HepG2 (cell line): Measurements from ENCODE around the gene FGGY. TPM values are rescaled to one million over a fixed set of nuclear protein-coding genes. Genes with fewer than 3 reads are reported as not detected.

ENCODE experiments used
- ATAC-seq: fragments of 200-7000 bp; cut with Tn5 transposase; 3 replicates; pipeline ENCODE4 v1.9.1; 2020; ENCODE audit warnings: mild to moderate bottlenecking, moderate library complexity
- BruUV-seq: library from RNA; stranded (reverse); fragments of 400-500 nt; replicated peaks from 2 replicates; lab custom pipeline; 2021; lab: Mats Ljungman, UMichigan
- CTCF ChIA-PET: fragments of 300-600 bp; formaldehyde crosslinking; extraction: SDS; loops from one replicate; lab custom pipeline; 2021; ENCODE audit warnings: low total read pairs, inconsistent platforms, low intra/inter-chr PET ratio; lab: Yijun Ruan, JAX
- POLR2A ChIA-PET: fragments of 350-600 bp; sonication (Branson Sonifier 250); formaldehyde crosslinking; loops from one replicate; lab custom pipeline; 2020; ENCODE audit warnings: antibody characterized with exemption, inconsistent platforms; lab: Yijun Ruan, JAX
- DNase-seq: peaks from one replicate; pipeline ENCODE4 v3.0.0-alpha.2; 2015; ENCODE audit warnings: low spot score
- FAIRE-seq: peaks from 3 replicates; lab custom pipeline; 2011; peaks lifted over from hg19 to GRCh38; lab: Jason Lieb, UNC
- H2AFZ ChIP-seq: one replicate; pipeline ENCODE4 v1.6.1; 2011; ENCODE audit warnings: low read length, inconsistent platforms
- H3K27ac ChIP-seq: fragments of 300-600 bp; 3 replicates; pipeline ENCODE4 v1.8.0; 2011; ENCODE audit warnings: mixed run types, mild to moderate bottlenecking, mixed read lengths, low read length, inconsistent platforms; ENCODE audit not compliant: insufficient read depth; ENCODE audit errors: extremely low read length
- H3K27me3 ChIP-seq, 2 experiments: fragments of 200-600 bp in 1 of 2; 2 replicates in 1 of 2; 3 replicates in 1 of 2; pipeline versions ENCODE4 v1.6.0 to v1.8.0; 2011; ENCODE audit warnings: low read length in 2 of 2, mild to moderate bottlenecking in 2 of 2, moderate library complexity in 2 of 2, inconsistent platforms in 1 of 2; ENCODE audit not compliant: insufficient read depth in 2 of 2, control insufficient read depth in 1 of 2
- H3K36me3 ChIP-seq, 2 experiments: fragments of 200-600 bp in 1 of 2; replicated peaks in 1 of 2; 2 replicates in 1 of 2; 3 replicates in 1 of 2; pipeline versions ENCODE4 v1.5.1 to v1.8.0; 2011; ENCODE audit warnings: low read length in 2 of 2, inconsistent platforms in 1 of 2; ENCODE audit not compliant: insufficient read depth in 2 of 2, control insufficient read depth in 1 of 2
- H3K4me1 ChIP-seq: 2 replicates; pipeline ENCODE4 v1.5.1; 2012; ENCODE audit warnings: low read length, inconsistent platforms; ENCODE audit not compliant: insufficient read depth
- H3K4me2 ChIP-seq: 2 replicates; pipeline ENCODE4 v1.6.0; 2011; ENCODE audit warnings: low read depth, low read length, inconsistent platforms
- H3K4me3 ChIP-seq, 3 experiments: fragments of 200-600 bp in 1 of 3; sonication (generic), shearing (Covaris generic) in 1 of 3; replicated peaks in 1 of 3; 2 replicates each; pipeline ENCODE4 v1.5.1; 2011 to 2016; ENCODE audit warnings: low read length in 3 of 3, inconsistent platforms in 2 of 3, low read depth in 2 of 3, mild to moderate bottlenecking in 2 of 3, control low read depth in 1 of 3, mixed read lengths in 1 of 3; ENCODE audit not compliant: insufficient read depth in 1 of 3
- H3K79me2 ChIP-seq: one replicate; pipeline ENCODE4 v1.6.1; 2011; ENCODE audit warnings: low read length, inconsistent platforms; ENCODE audit not compliant: insufficient read depth
- H3K9ac ChIP-seq: 2 replicates; pipeline ENCODE4 v1.6.0; 2011; ENCODE audit warnings: mild to moderate bottlenecking, low read depth, low read length, inconsistent platforms; ENCODE audit not compliant: insufficient read depth
- H3K9me3 ChIP-seq: 2 replicates; pipeline ENCODE4 v1.5.1; 2012; ENCODE audit warnings: mild to moderate bottlenecking, low read length
- H4K20me1 ChIP-seq: 2 replicates; pipeline ENCODE4 v1.6.0; 2011; ENCODE audit warnings: inconsistent platforms, mild to moderate bottlenecking, low read length, moderate library complexity; ENCODE audit not compliant: insufficient read depth
- CREBL2 ChIP-seq: sonication (generic); formaldehyde crosslinking; IDR thresholded peaks from 2 replicates; pipeline ENCODE4 v1.8.1; 2023; ENCODE audit warnings: missing genetic modification reagents, mild to moderate bottlenecking, borderline replicate concordance
- SKI ChIP-seq: fragments of 450-650 bp; IDR thresholded peaks from one replicate; pipeline ENCODE4 v1.6.1; 2018; ENCODE audit warnings: mild to moderate bottlenecking; ENCODE audit not compliant: partially characterized antibody
- ZBTB46 ChIP-seq: sonication (generic); formaldehyde crosslinking; IDR thresholded peaks from 2 replicates; pipeline ENCODE4 v1.4.0; 2020; ENCODE audit warnings: mild to moderate bottlenecking, missing genetic modification reagents, borderline replicate concordance
- ZNF468 ChIP-seq: sonication (generic); formaldehyde crosslinking; IDR thresholded peaks from 2 replicates; pipeline ENCODE4 v1.8.0; 2022; ENCODE audit warnings: mild to moderate bottlenecking, moderate library complexity, missing genetic modification reagents
- ZNF607 ChIP-seq: sonication (generic); formaldehyde crosslinking; IDR thresholded peaks from 2 replicates; pipeline ENCODE4 v1.5.1; 2020; ENCODE audit warnings: missing genetic modification reagents, mild to moderate bottlenecking, borderline replicate concordance
- ZNF75D ChIP-seq: sonication (generic); formaldehyde crosslinking; IDR thresholded peaks from 2 replicates; pipeline ENCODE4 v1.8.1; 2023; ENCODE audit warnings: missing genetic modification reagents, mild to moderate bottlenecking, borderline replicate concordance
- WGBS: methylation state at CpG from one replicate; pipeline ENCODE4 v1.1.6; 2017; ENCODE audit warnings: low lambda C conversion rate; 5-methylcytosine and 5-hydroxymethylcytosine counted together
- in situ Hi-C: cut with HindIII; loops from 2 replicates; pipeline ENCODE4 v1.10.0; 2017; ENCODE audit warnings: low pct_unique_long_range_greater_than_20kb; ENCODE audit not compliant: extremely low pct_ligation_motif_present
- intact Hi-C: fragments of 100-400 bp; cut with micrococcal nuclease; formaldehyde crosslinking; loops from one replicate; pipeline ENCODE4 v1.10.0; 2022; ENCODE audit not compliant: unreplicated experiment
- polyA plus RNA-seq, 8 experiments: library from polyadenylated mRNA; depleted of rRNA in 3 of 8; stranded (reverse) in 7 of 8; unstranded in 1 of 8; fragments of >200 nt; fragmentation: Illumina TruSeq in 4 of 8; extraction: Trizol in 4 of 8; gene quantifications; 2 replicates each; pipeline versions ENCODE4 v1.2.1 to v1.2.3, GENCODE V29; 2011 to 2016; ENCODE audit warnings: low read depth in 4 of 8, missing spikeins in 1 of 8, mixed read lengths in 1 of 8; ENCODE audit not compliant: insufficient read depth in 1 of 8
- total RNA-seq, 5 experiments: library from RNA; depleted of rRNA; stranded (reverse); fragments of >200 nt; fragmentation: Illumina TruSeq; extraction: Trizol; gene quantifications; 2 replicates each; pipeline ENCODE4 v1.2.3, GENCODE V29; 2016; ENCODE audit warnings: low read depth in 1 of 5
- TF ChIP-seq, protein P1 (sequence below): sonication (generic); formaldehyde crosslinking; IDR thresholded peaks from 2 replicates; pipeline ENCODE4 v1.8.1; 2023; ENCODE audit warnings: mild to moderate bottlenecking, inconsistent platforms, moderate library complexity, missing genetic modification reagents, borderline replicate concordance

FGGY gene
- total and polyA plus RNA-seq, 2 of the 13 experiments (the other 11 are each of a cell fraction or from before 2014, with no cell fraction given): 15.7 to 27.5 TPM

DNA sequence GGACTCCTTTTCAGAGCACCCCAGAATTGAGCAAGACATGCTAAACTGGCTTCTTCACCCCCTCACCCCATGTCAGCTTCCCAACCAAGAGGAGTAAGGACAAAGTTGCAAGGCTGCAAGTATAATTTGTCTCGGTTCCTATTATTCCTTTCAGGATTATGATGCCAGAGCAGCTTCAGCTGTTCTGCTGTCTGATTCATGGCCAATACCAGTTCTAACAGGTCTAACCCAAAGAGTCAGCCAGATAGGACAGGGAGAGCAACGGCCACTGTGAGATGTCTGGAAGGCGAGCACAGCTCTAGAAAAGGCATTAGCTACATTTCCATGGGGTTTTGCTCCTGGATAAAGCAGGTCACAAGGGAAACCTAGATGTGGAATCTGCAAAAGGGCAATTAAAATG lies 464.5 kb downstream of the FGGY start:
- Histone ChIP-seq H3K27ac (no peak overlapping the region), H3K79me2 (no peaks in the 10 kb centered on the region), H3K9ac (no peak overlapping the region), H3K4me3 (no peak overlapping the region), H3K27me3 (no peaks in the 10 kb centered on the region), H3K9me3 (no peaks in the 10 kb centered on the region), H4K20me1 (no peaks in the 10 kb centered on the region), H3K4me1 (peaks cover 6% of the 10 kb centered on the region), H2AFZ (no peak overlapping the region), H3K4me2 (no peak overlapping the region), H3K36me3 (no peaks in the 10 kb centered on the region; a peak in 1 of 5 replicates)
- 81% methylated on average over 3 of the region's 3 CpGs for WGBS
- POLR2A ChIA-PET: no interaction called here
- FAIRE-seq: no peak
- CTCF ChIA-PET: no interaction called here
- no peak for DNase-seq
- no peak for TF ChIP-seq ZNF468 (CRISPR knock-in tag)
- TF ChIP-seq, protein P1, sequence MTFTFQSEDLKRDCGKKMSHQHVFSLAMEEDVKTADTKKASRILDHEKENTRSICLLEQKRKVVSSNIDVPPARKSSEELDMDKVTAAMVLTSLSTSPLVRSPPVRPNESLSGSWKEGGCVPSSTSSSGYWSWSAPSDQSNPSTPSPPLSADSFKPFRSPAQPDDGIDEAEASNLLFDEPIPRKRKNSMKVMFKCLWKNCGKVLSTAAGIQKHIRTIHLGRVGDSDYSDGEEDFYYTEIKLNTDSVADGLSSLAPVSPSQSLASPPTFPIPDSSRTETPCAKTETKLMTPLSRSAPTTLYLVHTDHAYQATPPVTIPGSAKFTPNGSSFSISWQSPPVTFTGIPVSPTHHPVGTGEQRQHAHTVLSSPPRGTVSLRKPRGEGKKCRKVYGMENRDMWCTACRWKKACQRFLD (CRISPR knock-in tag): no peak
- TF ChIP-seq ZNF75D: no peak
- no peak for TF ChIP-seq ZBTB46 (CRISPR knock-in tag)
- no peak for TF ChIP-seq ZNF607 (CRISPR knock-in tag)
- TF ChIP-seq SKI: no peak
- TF ChIP-seq CREBL2 (CRISPR knock-in tag): no peak
- in situ Hi-C loops (no loop called here), intact Hi-C loops (no loop called here)
- BruUV-seq: no TSS peak
- ATAC-seq: no peak
